Keratinocyte (primary cell): ENCODE measurements around the gene SLC22A3. TPM values are rescaled to one million over a fixed set of nuclear protein-coding genes. Genes with fewer than 3 reads are reported as not detected.

Source experiments
- DNase-seq: peaks from one replicate; pipeline ENCODE4 v3.0.0-alpha.2; 2011; ENCODE audit warnings: low read depth, missing footprints, low spot score
- FAIRE-seq: peaks from 2 replicates; lab custom pipeline; 2011; peaks lifted over from hg19 to GRCh38; lab: Jason Lieb, UNC
- H2AFZ ChIP-seq: 2 replicates; pipeline ENCODE4 v1.6.0; 2012; ENCODE audit warnings: low read length, control low read depth, inconsistent platforms; ENCODE audit not compliant: control insufficient read depth
- H3K27ac ChIP-seq: 2 replicates; pipeline ENCODE4 v1.5.1; 2011; ENCODE audit warnings: low read length; ENCODE audit not compliant: control insufficient read depth, insufficient read depth
- H3K27me3 ChIP-seq: 3 replicates; pipeline ENCODE4 v1.6.0; 2011; ENCODE audit warnings: low read length; ENCODE audit not compliant: control insufficient read depth, insufficient read depth; ENCODE audit errors: extremely low read depth
- H3K36me3 ChIP-seq, 2 experiments: 2 replicates in 1 of 2; 3 replicates in 1 of 2; pipeline ENCODE4 v1.5.1; 2011; ENCODE audit warnings: low read length in 2 of 2, mild to moderate bottlenecking in 1 of 2; ENCODE audit not compliant: control insufficient read depth in 2 of 2, insufficient read depth in 2 of 2; ENCODE audit errors: extremely low read depth in 1 of 2
- H3K4me1 ChIP-seq: 3 replicates; pipeline ENCODE4 v1.5.1; 2011; ENCODE audit warnings: low read length; ENCODE audit not compliant: control insufficient read depth, insufficient read depth; ENCODE audit errors: extremely low read depth
- H3K4me2 ChIP-seq: 3 replicates; pipeline ENCODE4 v1.6.0; 2011; ENCODE audit warnings: low read depth, low read length; ENCODE audit not compliant: control insufficient read depth, insufficient read depth; ENCODE audit errors: extremely low read depth
- H3K4me3 ChIP-seq, 3 experiments: fragments of 200-600 bp in 1 of 3; sonication (generic) in 1 of 3; 2 replicates in 2 of 3; 3 replicates in 1 of 3; pipeline ENCODE4 v1.5.1; 2011 to 2016; ENCODE audit warnings: low read length in 3 of 3, mild to moderate bottlenecking in 3 of 3, control low read depth in 2 of 3, inconsistent platforms in 1 of 3, low read depth in 1 of 3, mixed read lengths in 1 of 3, mixed run types in 1 of 3, moderate library complexity in 1 of 3; ENCODE audit not compliant: control insufficient read depth in 2 of 3, insufficient read depth in 2 of 3; ENCODE audit errors: extremely low read depth in 1 of 3
- H3K79me2 ChIP-seq: 2 replicates; pipeline ENCODE4 v1.6.0; 2012; ENCODE audit warnings: low read length; ENCODE audit not compliant: control insufficient read depth, insufficient read depth
- H3K9ac ChIP-seq: 3 replicates; pipeline ENCODE4 v1.6.0; 2011; ENCODE audit warnings: low read length; ENCODE audit not compliant: control insufficient read depth, insufficient read depth; ENCODE audit errors: extremely low read depth
- H3K9me1 ChIP-seq: 3 replicates; pipeline ENCODE4 v1.6.0; 2011; ENCODE audit warnings: low read length; ENCODE audit not compliant: control insufficient read depth, insufficient read depth; ENCODE audit errors: extremely low read depth
- H3K9me3 ChIP-seq: 2 replicates; pipeline ENCODE4 v1.5.1; 2012; ENCODE audit warnings: low read depth, low read length; ENCODE audit not compliant: control insufficient read depth
- H4K20me1 ChIP-seq: 3 replicates; pipeline ENCODE4 v1.6.0; 2011; ENCODE audit warnings: low read length; ENCODE audit not compliant: control insufficient read depth, insufficient read depth; ENCODE audit errors: extremely low read depth
- CTCF ChIP-seq, 3 experiments: IDR thresholded peaks in 1 of 3; conservative IDR thresholded peaks in 1 of 3; optimal IDR thresholded peaks in 1 of 3; 2 replicates in 2 of 3; 3 replicates in 1 of 3; pipeline versions ENCODE3 to v1.5.1; 2011; ENCODE audit warnings: low read length in 3 of 3, mild to moderate bottlenecking in 3 of 3, moderate library complexity in 2 of 3, control low read depth in 1 of 3, inconsistent platforms in 1 of 3; ENCODE audit not compliant: insufficient read depth in 2 of 3; ENCODE audit errors: extremely low read depth in 1 of 3
- EZH2 ChIP-seq: IDR thresholded peaks from one replicate; pipeline ENCODE4 v1.6.1; 2012; ENCODE audit warnings: inconsistent platforms, mild to moderate bottlenecking, low read length, moderate library complexity
- dilution Hi-C: fragments of 300-500 bp; cut with MboI; formaldehyde crosslinking; loops from one replicate; pipeline ENCODE4 v1.7.0; 2020; ENCODE audit warnings: low sequenced_read_pairs; ENCODE audit not compliant: extremely low pct_ligation_motif_present
- polyA plus RNA-seq, 5 experiments: library from polyadenylated mRNA; depleted of rRNA in 3 of 5; stranded (reverse) in 3 of 5; stranded (forward) in 1 of 5; unstranded in 1 of 5; fragments of >200 nt; gene quantifications; 1 replicate in 1 of 5; 2 replicates in 3 of 5; 3 replicates in 1 of 5; pipeline versions ENCODE4 v1.2.1 to v1.2.3, GENCODE V29; 2011 to 2012; ENCODE audit warnings: missing spikeins in 2 of 5, low read depth in 1 of 5, low replicate concordance in 1 of 5

Gene SLC22A3
- polyA plus RNA-seq, 1 donor (not counting 4 experiments of a cell fraction or from before 2014, with no cell fraction given) = 1.8 TPM

- Histone ChIP-seq H3K27ac (no peak overlapping the region), H3K4me1 (no peaks in the 10 kb centered on the region), H3K79me2 (no peaks in the 10 kb centered on the region), H4K20me1 (no peaks in the 10 kb centered on the region), H3K4me3 (no peak overlapping the region), H3K4me2 (no peak overlapping the region), H3K27me3 (no peaks in the 10 kb centered on the region), H3K9ac (no peak overlapping the region), H3K9me3 (no peaks in the 10 kb centered on the region), H3K9me1 (no peaks in the 10 kb centered on the region), H2AFZ (no peak overlapping the region), H3K36me3 (no peaks in the 10 kb centered on the region)
- no peak for TF ChIP-seq CTCF (optimal IDR thresholded peaks at IDR 0.05 in 1 of 3, IDR thresholded peaks at IDR 0.05 in 1 of 3, conservative IDR thresholded peaks at IDR 0.05 in 1 of 3; ENCODE audit: extremely low read depth in 1 of 3, insufficient read depth in 2 of 3, low read length in 3 of 3)
- TF ChIP-seq EZH2 = no peak
- FAIRE-seq = no peak
- DNase-seq = no peak
- dilution Hi-C loops = no loop called here
These were observed 38.5 kb upstream of the SLC22A3 start for GRCh38 chr6:160309718-160310117.

- H4K20me1 ChIP-seq = no peaks in the 10 kb centered on the region
- DNase-seq (no peak), FAIRE-seq (no peak)
- dilution Hi-C loops = no loop called here
- H3K4me2 ChIP-seq = no peak overlapping the region
- no peaks in the 10 kb centered on the region for H3K9me1 ChIP-seq
- no peaks in the 10 kb centered on the region for H3K79me2 ChIP-seq
- H3K4me1 ChIP-seq = peaks cover 7% of the 10 kb centered on the region
- no peaks in the 10 kb centered on the region for H3K27me3 ChIP-seq
- no peak overlapping the region for H3K27ac ChIP-seq
- H3K4me3 ChIP-seq = no peak overlapping the region
- no peak overlapping the region for H3K9ac ChIP-seq
- H3K36me3 ChIP-seq = no peaks in the 10 kb centered on the region
- TF ChIP-seq CTCF (optimal IDR thresholded peaks at IDR 0.05 in 1 of 3, IDR thresholded peaks at IDR 0.05 in 1 of 3, conservative IDR thresholded peaks at IDR 0.05 in 1 of 3; ENCODE audit: extremely low read depth in 1 of 3, insufficient read depth in 2 of 3, low read length in 3 of 3) (no peak), EZH2 (no peak)
- no peaks in the 10 kb centered on the region for H3K9me3 ChIP-seq
- H2AFZ ChIP-seq = no peak overlapping the region
These were observed 35.3 kb upstream of the SLC22A3 start for GRCh38 chr6:160312900-160313299.
